HG02970 (cell line): ENCODE data around the gene SOD3.

Experiments
- ATAC-seq: cut with Tn5 transposase; IDR thresholded peaks from one replicate; pipeline ENCODE4 v1.9.1; 2021; ENCODE audit warnings: mild to moderate bottlenecking, moderate library complexity, moderate number of reproducible peaks; ENCODE audit not compliant: unreplicated experiment, low FRiP score

SOD3 gene

DNA sequence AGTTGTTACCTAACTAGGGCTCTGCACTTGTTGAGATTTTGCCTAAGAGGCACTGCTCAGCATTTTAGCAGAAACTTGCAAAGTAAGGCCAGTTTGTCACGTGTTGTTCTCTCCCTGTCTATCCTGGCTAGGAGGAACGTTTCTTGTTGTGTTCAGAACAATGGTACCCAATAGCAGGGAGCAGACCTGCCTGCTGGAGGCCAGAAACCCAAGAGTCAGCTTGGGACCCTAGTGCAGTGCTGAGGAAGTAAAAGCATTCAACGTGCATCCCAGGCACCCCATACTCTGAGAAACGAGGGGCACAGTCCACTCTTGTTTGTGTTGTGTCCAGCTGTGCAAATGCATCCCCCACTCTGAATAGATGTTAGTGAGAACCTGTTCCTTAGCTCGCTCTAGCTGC, 42.4 kb downstream of the SOD3 start:
- no peak for ATAC-seq

GRCh38 chr4:24840362-24840761, 45.0 kb downstream of the SOD3 start:
- no peak for ATAC-seq

GRCh38 chr4:24840826-24841543, 45.6 kb downstream of the SOD3 start:
- ATAC-seq: no peak

GRCh38 chr4:24842356-24842755, 47.0 kb downstream of the SOD3 start:
- no peak for ATAC-seq

DNA sequence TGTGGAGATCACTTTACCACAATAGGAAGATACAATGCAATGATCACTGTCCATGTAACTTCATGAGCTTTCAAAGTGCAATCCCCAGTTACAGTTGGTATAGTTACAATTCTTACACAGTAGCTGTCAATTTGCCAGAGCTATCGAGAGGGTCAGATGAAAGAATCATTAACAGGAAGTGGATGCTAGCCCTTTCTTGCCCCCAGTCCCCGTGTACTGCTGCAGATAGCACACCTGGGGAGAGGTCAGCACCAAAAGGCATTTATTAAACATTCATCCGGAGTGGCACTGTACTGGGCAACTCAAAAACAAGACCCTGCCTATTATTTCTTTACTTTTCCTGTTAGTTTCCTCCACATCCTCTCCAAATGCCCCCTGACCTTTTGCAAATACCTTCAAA, 47.7 kb downstream of the SOD3 start:
- ATAC-seq: no peak

DNA sequence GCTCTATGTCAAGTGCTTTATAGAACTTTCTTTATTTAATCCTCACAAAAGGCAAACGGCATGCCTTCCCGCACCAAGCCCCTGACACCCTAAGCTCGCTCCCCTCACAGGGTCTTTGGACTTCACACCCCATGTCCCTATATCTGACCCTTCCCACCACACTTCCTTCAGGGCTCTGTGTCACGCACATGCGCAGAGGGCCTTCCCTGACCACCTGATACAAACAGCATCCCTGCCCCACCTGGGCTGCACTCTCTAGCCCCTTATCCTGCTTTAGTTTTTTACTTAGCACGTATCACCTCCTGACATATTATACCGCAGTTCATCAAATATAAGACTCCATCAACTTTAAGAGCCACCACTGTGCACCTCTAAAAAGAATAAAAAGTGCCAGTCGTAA, 49.8 kb downstream of the SOD3 start:
- no peak for ATAC-seq

DNA sequence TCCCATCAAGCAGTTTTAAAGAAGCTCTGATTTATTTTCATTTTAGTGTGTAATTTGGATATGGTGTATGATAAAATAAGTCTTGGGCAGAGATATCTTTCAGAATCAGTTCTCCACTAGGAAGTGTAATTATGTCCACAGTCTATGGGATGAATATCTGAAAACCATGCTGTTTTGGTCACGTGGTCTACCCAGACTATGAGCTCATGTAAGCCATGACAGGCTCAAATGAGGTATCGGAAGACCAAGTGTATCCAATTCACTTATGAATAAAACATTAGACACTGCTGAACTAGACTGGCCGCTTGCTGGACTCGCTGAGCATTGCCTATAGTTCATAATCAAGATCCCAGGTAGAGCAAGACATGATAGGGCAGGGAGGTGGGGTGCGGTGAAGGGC, 50.5 kb downstream of the SOD3 start:
- ATAC-seq: no peak

- ATAC-seq: no peak
Measured at GRCh38 chr4:24846716-24847115, 51.3 kb downstream of the SOD3 start.

GRCh38 chr4:24849351-24849750, 54.0 kb downstream of the SOD3 start:
- no peak for ATAC-seq

DNA sequence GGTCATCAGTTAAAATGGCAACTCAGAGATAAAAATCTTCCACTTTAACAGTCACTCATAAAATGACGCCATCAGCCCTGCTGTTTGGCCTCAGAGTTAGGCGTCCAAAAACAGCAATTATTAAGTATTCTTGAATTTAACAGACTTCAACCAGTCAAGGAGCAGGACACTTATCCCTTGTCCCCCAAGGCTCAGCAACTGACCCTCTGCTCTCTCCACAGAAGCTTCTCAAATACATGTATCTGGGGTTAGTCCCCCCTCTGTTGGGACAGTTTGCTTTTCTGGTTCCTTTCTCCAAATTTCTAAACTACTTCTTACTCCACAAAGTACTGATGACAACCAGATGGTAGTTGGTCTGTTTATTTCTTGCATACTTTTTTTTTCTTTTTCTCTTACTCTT, 54.4 kb downstream of the SOD3 start:
- no peak for ATAC-seq
